Upper lobe of right lung (tissue), 1 donor: ENCODE measurements around the gene NT5C1B. TPM values are rescaled to one million over a fixed set of nuclear protein-coding genes. Genes with fewer than 3 reads are reported as not detected.

Experiments
- ATAC-seq: fragments of 200-7000 bp; cut with Tn5 transposase; one replicate; pipeline ENCODE4 v1.9.1; 2020; ENCODE audit warnings: mild to moderate bottlenecking, moderate library complexity
- DNase-seq: peaks from one replicate; pipeline ENCODE4 v3.0.0-alpha.2; 2020
- H3K27ac ChIP-seq: fragments of 200-600 bp; one replicate; pipeline ENCODE4 v1.8.0; 2022
- H3K27me3 ChIP-seq: fragments of 200-600 bp; one replicate; pipeline ENCODE4 v1.8.0; 2022; ENCODE audit warnings: mild to moderate bottlenecking
- H3K36me3 ChIP-seq: fragments of 200-600 bp; one replicate; pipeline ENCODE4 v1.8.0; 2022
- H3K4me1 ChIP-seq: fragments of 200-600 bp; one replicate; pipeline ENCODE4 v1.8.0; 2022
- H3K4me3 ChIP-seq: fragments of 200-600 bp; one replicate; pipeline ENCODE4 v1.8.0; 2022; ENCODE audit warnings: mild to moderate bottlenecking
- H3K9me3 ChIP-seq: fragments of 200-600 bp; one replicate; pipeline ENCODE4 v1.8.0; 2022
- intact Hi-C: fragments of 100-400 bp; cut with DNase I; formaldehyde crosslinking; loops from one replicate; pipeline ENCODE4 v1.11.0; 2022
- total RNA-seq: library from RNA; stranded (reverse); fragmentation: NEBNext Ultra II Directional; extraction: Animal tissue kit (Norgen Biotek cat#: 25700); gene quantifications from one replicate; pipeline ENCODE4 v1.2.1, GENCODE V29; 2021
- TF ChIP-seq, protein P1 (sequence below): fragments of 200-600 bp; IDR thresholded peaks from one replicate; pipeline ENCODE4 v1.8.0; 2022; ENCODE audit warnings: antibody characterized with exemption
- donor health status: DM: no; HTN: yes; CAD: no; lungs with severe emphysema.

Gene NT5C1B
- total RNA-seq, 1 donor from 2014 or later: not detected

DNA sequence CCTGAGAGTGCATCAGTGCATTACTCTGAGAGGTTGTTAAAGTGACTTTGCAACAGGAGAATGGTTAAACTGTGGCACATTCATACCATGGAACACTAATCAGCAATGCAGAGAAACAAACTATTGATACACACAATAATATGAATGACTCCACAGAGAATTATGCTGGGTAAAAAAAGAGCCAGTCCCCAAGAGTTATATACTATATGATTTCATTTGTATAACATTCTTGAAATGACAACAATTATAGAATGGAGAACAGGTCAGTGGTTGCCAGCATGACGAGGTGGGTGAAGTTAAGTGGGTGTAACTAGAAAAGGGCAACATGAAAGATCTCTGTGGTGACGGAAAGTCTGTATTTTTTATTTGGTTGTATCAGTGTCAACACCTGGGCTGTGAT, 3.0 kb upstream of the NT5C1B start:
- no peaks in the 10 kb centered on the region for H3K4me1 ChIP-seq
- no peak for DNase-seq
- H3K9me3 ChIP-seq: no peaks in the 10 kb centered on the region
- H3K27me3 ChIP-seq: no peaks in the 10 kb centered on the region
- intact Hi-C loops: no loop called here
- no peaks in the 10 kb centered on the region for H3K36me3 ChIP-seq
- H3K27ac ChIP-seq: no peak overlapping the region
- no peak overlapping the region for H3K4me3 ChIP-seq
- TF ChIP-seq, protein P1, sequence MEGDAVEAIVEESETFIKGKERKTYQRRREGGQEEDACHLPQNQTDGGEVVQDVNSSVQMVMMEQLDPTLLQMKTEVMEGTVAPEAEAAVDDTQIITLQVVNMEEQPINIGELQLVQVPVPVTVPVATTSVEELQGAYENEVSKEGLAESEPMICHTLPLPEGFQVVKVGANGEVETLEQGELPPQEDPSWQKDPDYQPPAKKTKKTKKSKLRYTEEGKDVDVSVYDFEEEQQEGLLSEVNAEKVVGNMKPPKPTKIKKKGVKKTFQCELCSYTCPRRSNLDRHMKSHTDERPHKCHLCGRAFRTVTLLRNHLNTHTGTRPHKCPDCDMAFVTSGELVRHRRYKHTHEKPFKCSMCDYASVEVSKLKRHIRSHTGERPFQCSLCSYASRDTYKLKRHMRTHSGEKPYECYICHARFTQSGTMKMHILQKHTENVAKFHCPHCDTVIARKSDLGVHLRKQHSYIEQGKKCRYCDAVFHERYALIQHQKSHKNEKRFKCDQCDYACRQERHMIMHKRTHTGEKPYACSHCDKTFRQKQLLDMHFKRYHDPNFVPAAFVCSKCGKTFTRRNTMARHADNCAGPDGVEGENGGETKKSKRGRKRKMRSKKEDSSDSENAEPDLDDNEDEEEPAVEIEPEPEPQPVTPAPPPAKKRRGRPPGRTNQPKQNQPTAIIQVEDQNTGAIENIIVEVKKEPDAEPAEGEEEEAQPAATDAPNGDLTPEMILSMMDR: no peak
- no peak for ATAC-seq

DNA sequence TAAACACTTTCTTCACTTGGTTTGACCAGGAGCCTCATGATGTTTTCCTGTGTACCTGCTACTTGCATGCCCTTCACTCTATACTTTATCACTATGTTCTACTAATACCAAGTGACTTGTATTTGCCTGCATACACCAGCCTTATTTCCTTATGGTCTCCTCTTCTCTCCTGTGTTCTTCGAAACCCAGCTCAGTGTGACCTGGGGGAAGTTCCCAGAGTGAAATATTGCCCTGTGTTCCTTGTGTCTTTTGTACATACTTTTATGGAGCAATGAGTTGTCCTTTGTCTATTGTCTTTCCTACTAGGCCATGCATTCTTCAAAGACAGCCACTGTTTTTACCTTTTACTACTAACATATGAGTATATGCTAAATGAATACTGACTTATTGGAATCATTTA, 567 bp downstream of the NT5C1B start:
- intact Hi-C loops: no loop called here
- ATAC-seq: no peak

DNA sequence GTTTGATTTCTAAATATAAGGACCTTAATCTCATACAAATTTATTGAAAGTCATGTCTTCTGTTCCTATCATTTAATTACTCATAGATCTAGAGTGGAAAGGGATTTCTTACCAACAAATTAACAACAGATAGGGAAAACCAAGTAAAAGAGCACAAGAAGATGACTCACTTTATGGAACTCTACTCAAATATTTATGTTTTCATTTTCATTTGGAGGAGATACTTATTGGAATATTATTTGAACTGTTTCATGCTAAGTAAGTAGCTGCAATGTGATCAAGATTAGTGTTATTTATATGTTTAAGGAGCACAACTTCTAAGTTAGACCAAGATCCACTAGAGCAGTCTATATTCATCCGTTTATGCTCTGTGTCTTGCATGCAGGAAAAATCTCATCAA, 1.3 kb downstream of the NT5C1B start:
- Histone ChIP-seq H3K9me3 (no peaks in the 10 kb centered on the region), H3K27ac (no peak overlapping the region), H3K36me3 (no peaks in the 10 kb centered on the region), H3K4me3 (no peak overlapping the region), H3K27me3 (no peaks in the 10 kb centered on the region), H3K4me1 (no peaks in the 10 kb centered on the region)
- DNase-seq: no peak
- TF ChIP-seq, protein P1: no peak
- intact Hi-C loops: no loop called here
- ATAC-seq: no peak

More for the DNA sequence above, 567 bp downstream of the NT5C1B start:
- H3K27ac ChIP-seq: no peak overlapping the region
- no peaks in the 10 kb centered on the region for H3K36me3 ChIP-seq
- TF ChIP-seq, protein P1: no peak
- no peak for DNase-seq
- no peaks in the 10 kb centered on the region for H3K27me3 ChIP-seq
- H3K4me1 ChIP-seq: no peaks in the 10 kb centered on the region
- H3K4me3 ChIP-seq: no peak overlapping the region
- H3K9me3 ChIP-seq: no peaks in the 10 kb centered on the region

DNA sequence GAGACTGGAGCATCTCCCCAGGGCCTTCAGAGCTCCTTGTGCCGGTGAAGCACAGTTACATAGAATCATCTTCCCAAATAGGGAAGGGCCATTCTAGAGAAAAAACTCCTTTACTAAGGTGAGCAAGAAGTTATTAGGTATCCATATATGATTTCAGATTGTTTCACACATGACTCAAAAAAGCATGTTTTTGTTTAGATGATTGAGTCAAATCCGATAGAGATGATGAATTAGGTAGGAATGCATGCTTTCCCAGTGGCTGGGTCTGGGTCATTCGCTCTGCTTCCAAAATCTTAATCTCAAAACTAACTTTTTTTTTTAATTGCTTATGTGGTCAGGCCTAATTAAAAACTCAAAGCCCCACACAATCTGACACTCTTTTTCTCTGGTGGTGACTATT, 3.8 kb downstream of the NT5C1B start:
- intact Hi-C loops: no loop called here
- no peak for DNase-seq
- ATAC-seq: no peak
- Histone ChIP-seq H3K36me3 (no peaks in the 10 kb centered on the region), H3K4me3 (no peak overlapping the region), H3K27me3 (no peaks in the 10 kb centered on the region), H3K9me3 (no peaks in the 10 kb centered on the region), H3K27ac (no peak overlapping the region), H3K4me1 (no peaks in the 10 kb centered on the region)
- TF ChIP-seq, protein P1: no peak

DNA sequence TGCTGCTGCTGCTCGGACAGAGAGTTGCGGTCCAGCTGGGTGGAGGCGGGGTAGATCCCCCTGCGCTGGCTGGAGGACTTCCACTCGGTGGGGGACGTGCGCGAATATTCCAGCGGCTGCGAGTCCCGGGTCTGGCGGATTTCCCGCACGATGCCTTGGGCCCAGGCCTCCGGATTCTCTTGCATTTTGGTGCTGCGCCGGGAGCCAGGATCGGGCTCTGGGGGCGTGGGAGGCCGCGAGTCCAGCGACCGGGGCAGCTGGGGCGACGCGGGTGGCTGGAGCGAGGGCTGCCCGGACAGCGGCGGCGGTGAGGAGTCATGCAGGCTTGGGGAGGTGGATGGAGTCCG, 4.8 kb downstream of the NT5C1B start:
- Histone ChIP-seq H3K4me3 (no peak overlapping the region), H3K36me3 (no peaks in the 10 kb centered on the region), H3K27me3 (no peaks in the 10 kb centered on the region), H3K9me3 (no peaks in the 10 kb centered on the region), H3K4me1 (no peaks in the 10 kb centered on the region), H3K27ac (no peak overlapping the region)
- TF ChIP-seq, protein P1: no peak
- DNase-seq (peak; percentile 59), ATAC-seq (no peak)
- intact Hi-C loops: no loop called here

DNA sequence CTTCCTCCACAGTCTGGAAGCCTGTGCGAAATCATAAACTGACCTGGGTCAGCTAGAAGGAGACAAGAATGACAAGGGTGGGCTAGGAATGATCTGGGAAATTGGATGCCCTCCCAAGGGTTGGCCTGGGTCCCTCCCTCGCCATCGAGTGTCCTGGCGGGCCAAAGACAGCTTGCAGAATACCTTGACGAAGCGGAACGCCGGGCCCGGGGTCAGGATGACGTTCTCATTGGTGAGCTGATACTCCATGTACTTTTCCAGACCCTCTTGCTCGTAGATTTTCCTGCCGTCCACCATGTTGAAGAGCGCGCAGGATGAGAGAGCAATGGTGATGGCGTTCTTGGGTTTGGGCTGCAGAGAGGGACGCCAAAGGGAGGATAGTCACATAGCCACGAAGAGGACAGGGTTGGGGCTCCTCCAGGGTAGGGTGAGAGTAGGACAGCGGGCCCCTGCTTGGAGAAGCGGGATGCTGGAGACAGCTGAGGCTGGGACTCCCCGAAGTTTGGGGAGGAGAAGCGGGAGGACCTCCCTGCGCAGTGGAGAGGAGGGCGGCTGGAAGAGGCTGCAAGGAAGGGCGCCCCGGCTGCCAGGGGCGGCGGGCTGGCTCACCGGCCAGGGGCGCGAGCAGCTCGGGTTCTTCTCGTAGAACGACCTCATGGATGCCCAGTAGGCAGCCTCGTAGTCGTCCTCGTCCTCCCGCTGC, 5.3 kb downstream of the NT5C1B start:
- ATAC-seq (peak; percentile 10), DNase-seq (peak; percentile 59)
- H3K9me3 ChIP-seq: no peaks in the 10 kb centered on the region
- H3K36me3 ChIP-seq: no peaks in the 10 kb centered on the region
- TF ChIP-seq, protein P1: no peak
- H3K4me3 ChIP-seq: no peak overlapping the region
- H3K27me3 ChIP-seq: no peaks in the 10 kb centered on the region
- no peaks in the 10 kb centered on the region for H3K4me1 ChIP-seq
- intact Hi-C loops: no loop called here
- no peak overlapping the region for H3K27ac ChIP-seq
